H1 (cell line): Measurements from ENCODE around the gene KRT77. TPM values are rescaled to one million over a fixed set of nuclear protein-coding genes. Genes with fewer than 3 reads are reported as not detected.

Source experiments
- CTCF ChIA-PET: fragments of 300-600 bp; sonication (Branson Sonifier 250); formaldehyde crosslinking; loops from one replicate; lab custom pipeline; 2021; ENCODE audit not compliant: partially characterized antibody; lab: Charles Lee
- POLR2A ChIA-PET: fragments of 300-600 bp; sonication (Branson Sonifier 250); formaldehyde crosslinking; loops from one replicate; lab custom pipeline; 2021; ENCODE audit warnings: inconsistent platforms; ENCODE audit not compliant: partially characterized antibody; lab: Charles Lee
- DNase-seq, 2 experiments: peaks; one replicate each; pipeline versions ENCODE4 v3.0.0 to v3.0.0-alpha.2; 2010 to 2022; ENCODE audit warnings: low spot score in 2 of 2, low read depth in 1 of 2, mixed read lengths in 1 of 2
- FAIRE-seq: peaks from 2 replicates; lab custom pipeline; 2011; peaks lifted over from hg19 to GRCh38; lab: Jason Lieb, UNC
- H2AFZ ChIP-seq: 2 replicates; pipeline ENCODE4 v1.8.1; 2012; ENCODE audit warnings: low read length, inconsistent platforms
- H2AK5ac ChIP-seq: 2 replicates; pipeline ENCODE4 v1.6.1; 2013; ENCODE audit warnings: low read depth, low read length
- H2BK120ac ChIP-seq: replicated peaks from 2 replicates; pipeline ENCODE3; 2013; ENCODE audit warnings: low read depth, low read length, inconsistent platforms
- H2BK12ac ChIP-seq: 2 replicates; pipeline ENCODE4 v1.6.1; 2013; ENCODE audit warnings: low read depth, low read length
- H2BK15ac ChIP-seq: 2 replicates; pipeline ENCODE4 v1.6.1; 2013; ENCODE audit warnings: low read length
- H2BK20ac ChIP-seq: 2 replicates; pipeline ENCODE4 v1.6.1; 2013; ENCODE audit warnings: low read length
- H2BK5ac ChIP-seq: 2 replicates; pipeline ENCODE4 v1.6.1; 2013; ENCODE audit warnings: low read depth, low read length
- H3K14ac ChIP-seq: 2 replicates; pipeline ENCODE4 v1.6.1; 2013; ENCODE audit warnings: inconsistent platforms; ENCODE audit not compliant: insufficient read length
- H3K18ac ChIP-seq: 2 replicates; pipeline ENCODE4 v1.6.1; 2013; ENCODE audit warnings: low read length; ENCODE audit errors: extremely low read depth
- H3K23ac ChIP-seq: 2 replicates; pipeline ENCODE4 v1.6.1; 2013; ENCODE audit warnings: inconsistent platforms; ENCODE audit not compliant: insufficient read length
- H3K23me2 ChIP-seq: 2 replicates; pipeline ENCODE4 v1.6.1; 2013; ENCODE audit warnings: low read depth, low read length
- H3K27ac ChIP-seq: 2 replicates; pipeline ENCODE4 v1.6.1; 2011; ENCODE audit warnings: low read depth, low read length, inconsistent platforms
- H3K27me3 ChIP-seq, 4 experiments: replicated peaks in 1 of 4; 1 replicate in 1 of 4; 2 replicates in 3 of 4; pipeline versions ENCODE4 v1.6.1 to v1.8.1; 2011 to 2013; ENCODE audit warnings: low read length in 3 of 4, mild to moderate bottlenecking in 3 of 4, inconsistent platforms in 2 of 4, mixed read lengths in 2 of 4, moderate library complexity in 1 of 4; ENCODE audit not compliant: control insufficient read depth in 3 of 4, insufficient read depth in 3 of 4; ENCODE audit errors: extremely low read depth in 1 of 4
- H3K36me3 ChIP-seq, 4 experiments: 2 replicates each; pipeline versions ENCODE4 v1.6.1 to v1.8.1; 2011 to 2013; ENCODE audit warnings: mild to moderate bottlenecking in 4 of 4, low read length in 3 of 4, moderate library complexity in 2 of 4, control low read depth in 1 of 4, inconsistent platforms in 1 of 4; ENCODE audit not compliant: insufficient read depth in 4 of 4, control insufficient read depth in 2 of 4
- H3K4ac ChIP-seq: replicated peaks from 2 replicates; pipeline ENCODE3; 2013; ENCODE audit warnings: low read length, low read depth, mixed read lengths, inconsistent platforms; ENCODE audit not compliant: insufficient read length
- H3K4me1 ChIP-seq, 4 experiments: replicated peaks in 1 of 4; 1 replicate in 1 of 4; 2 replicates in 3 of 4; pipeline versions ENCODE4 v1.6.1 to v1.8.1; 2011 to 2013; ENCODE audit warnings: low read length in 3 of 4, inconsistent platforms in 2 of 4, mixed read lengths in 1 of 4; ENCODE audit not compliant: insufficient read depth in 4 of 4, control insufficient read depth in 3 of 4
- H3K4me2 ChIP-seq, 2 experiments: 2 replicates each; pipeline versions ENCODE4 v1.6.1 to v1.8.1; 2011 to 2013; ENCODE audit warnings: low read depth in 2 of 2, low read length in 2 of 2, control low read depth in 1 of 2, inconsistent platforms in 1 of 2, mild to moderate bottlenecking in 1 of 2; ENCODE audit not compliant: insufficient read depth in 1 of 2
- H3K4me3 ChIP-seq, 4 experiments: fragments of 200-600, 300-600 bp in 1 of 4; sonication (generic), shearing (Covaris generic), sonication (Bioruptor Twin) in 1 of 4; 2 replicates each; pipeline versions ENCODE4 v1.5.1 to v1.8.1; 2011 to 2016; ENCODE audit warnings: low read length in 4 of 4, low read depth in 3 of 4, control low read depth in 2 of 4, inconsistent platforms in 2 of 4, mild to moderate bottlenecking in 2 of 4, mixed read lengths in 1 of 4, moderate library complexity in 1 of 4; ENCODE audit not compliant: insufficient read depth in 2 of 4; ENCODE audit errors: extremely low read depth in 1 of 4
- H3K56ac ChIP-seq: replicated peaks from 2 replicates; pipeline ENCODE3; 2013; ENCODE audit warnings: low read depth, mild to moderate bottlenecking, mixed read lengths, low read length, inconsistent platforms; ENCODE audit not compliant: insufficient read length
- H3K79me1 ChIP-seq: 2 replicates; pipeline ENCODE4 v1.6.1; 2013; ENCODE audit warnings: low read depth, low read length, control low read depth
- H3K79me2 ChIP-seq, 2 experiments: 2 replicates each; pipeline versions ENCODE4 v1.6.1 to v1.8.1; 2012 to 2013; ENCODE audit warnings: low read length in 2 of 2, mild to moderate bottlenecking in 2 of 2, inconsistent platforms in 1 of 2; ENCODE audit not compliant: insufficient read depth in 2 of 2, control insufficient read depth in 1 of 2
- H3K9ac ChIP-seq, 4 experiments: replicated peaks in 1 of 4; 1 replicate in 1 of 4; 2 replicates in 3 of 4; pipeline versions ENCODE4 v1.6.1 to v1.8.1; 2011 to 2013; ENCODE audit warnings: low read depth in 3 of 4, low read length in 3 of 4, control low read depth in 2 of 4, mild to moderate bottlenecking in 2 of 4, moderate library complexity in 2 of 4, inconsistent platforms in 1 of 4; ENCODE audit errors: extremely low read depth in 1 of 4
- H3K9me3 ChIP-seq, 2 experiments: 2 replicates each; pipeline versions ENCODE4 v1.6.1 to v1.8.1; 2012 to 2013; ENCODE audit warnings: mild to moderate bottlenecking in 2 of 2, moderate library complexity in 2 of 2, control low read depth in 1 of 2, inconsistent platforms in 1 of 2, low read depth in 1 of 2, low read length in 1 of 2, mixed read lengths in 1 of 2; ENCODE audit not compliant: insufficient read depth in 2 of 2
- H4K20me1 ChIP-seq, 2 experiments: replicated peaks in 1 of 2; 2 replicates each; pipeline versions ENCODE3 to v1.8.1; 2011 to 2013; ENCODE audit warnings: inconsistent platforms in 2 of 2, low read length in 2 of 2, mild to moderate bottlenecking in 1 of 2; ENCODE audit not compliant: insufficient read depth in 2 of 2, control insufficient read depth in 1 of 2
- H4K5ac ChIP-seq: 2 replicates; pipeline ENCODE4 v1.6.1; 2013; ENCODE audit warnings: low read length, low read depth, mixed read lengths, inconsistent platforms; ENCODE audit not compliant: insufficient read length
- H4K8ac ChIP-seq: 2 replicates; pipeline ENCODE4 v1.8.0; 2013; ENCODE audit warnings: mild to moderate bottlenecking, moderate library complexity, low read length, inconsistent platforms; ENCODE audit not compliant: insufficient read depth; ENCODE audit errors: extremely low read depth
- H4K91ac ChIP-seq: replicated peaks from 2 replicates; pipeline ENCODE3; 2013; ENCODE audit warnings: low read length, mixed read lengths, inconsistent platforms; ENCODE audit not compliant: insufficient read length
- CBX8 ChIP-seq: fragments of 300-800, 300-1000 bp; sonication (generic); IDR thresholded peaks from 2 replicates; pipeline ENCODE4 v1.7.1; 2016; ENCODE audit warnings: low read depth, low read length, borderline replicate concordance
- CHD2 ChIP-seq: IDR thresholded peaks from 2 replicates; pipeline ENCODE4 v1.6.1; 2012; ENCODE audit warnings: low read length, improper control_type of control experiment
- CTCF ChIP-seq, 3 experiments: IDR thresholded peaks; 1 replicate in 2 of 3; 2 replicates in 1 of 3; pipeline versions ENCODE4 v1.5.1 to v1.6.1; 2011; ENCODE audit warnings: low read length in 3 of 3, mild to moderate bottlenecking in 3 of 3, inconsistent platforms in 2 of 3, low read depth in 1 of 3, moderate library complexity in 1 of 3; ENCODE audit not compliant: insufficient read depth in 1 of 3; ENCODE audit errors: control extremely low read depth in 1 of 3
- EGR1 ChIP-seq: IDR thresholded peaks from 2 replicates; pipeline ENCODE4 v1.6.1; 2011; ENCODE audit warnings: low read depth, low read length, borderline replicate concordance
- HDAC6 ChIP-seq: IDR thresholded peaks from one replicate; pipeline ENCODE4 v1.7.1; 2012; ENCODE audit warnings: low read depth, mild to moderate bottlenecking, inconsistent platforms, low read length, moderate library complexity
- KDM5A ChIP-seq: fragments of 200-600 bp; IDR thresholded peaks from 2 replicates; pipeline ENCODE4 v1.7.1; 2012; ENCODE audit warnings: mild to moderate bottlenecking, low read length, inconsistent platforms, mixed read lengths
- RFX5 ChIP-seq: IDR thresholded peaks from 2 replicates; pipeline ENCODE4 v1.6.1; 2011; ENCODE audit warnings: low read depth, low read length, improper control_type of control experiment, borderline replicate concordance
- RNF2 ChIP-seq: fragments of 200-900, 300-1000 bp; sonication (generic); IDR thresholded peaks from 2 replicates; pipeline ENCODE4 v1.7.1; 2016; ENCODE audit warnings: borderline replicate concordance, low read depth, mild to moderate bottlenecking, antibody characterized with exemption, low read length; ENCODE audit not compliant: poor library complexity, severe bottlenecking; ENCODE audit errors: missing control alignments
- SIX5 ChIP-seq: IDR thresholded peaks from 2 replicates; pipeline ENCODE4 v1.6.1; 2011; ENCODE audit warnings: mild to moderate bottlenecking, low read depth, low read length
- YY1 ChIP-seq: IDR thresholded peaks from 2 replicates; pipeline ENCODE4 v1.6.1; 2011; ENCODE audit warnings: low read depth, mild to moderate bottlenecking, low read length
- WGBS, 2 experiments: shearing (Covaris generic) in 1 of 2; methylation state at CpG; one replicate each; pipeline versions ENCODE4 v1.1.6 to v1.1.7; 2013 to 2015; ENCODE audit warnings: low lambda C conversion rate in 2 of 2, mixed read lengths in 2 of 2, inconsistent platforms in 1 of 2, low coverage in 1 of 2, missing lambda C conversion rate in 1 of 2; ENCODE audit not compliant: insufficient replicate concordance in 2 of 2, insufficient coverage in 1 of 2, insufficient read length in 1 of 2; ENCODE audit errors: extremely low coverage in 1 of 2, missing lambda C conversion rate in 1 of 2; 5-methylcytosine and 5-hydroxymethylcytosine counted together
- polyA plus RNA-seq, 7 experiments: library from polyadenylated mRNA; depleted of rRNA in 3 of 7; stranded (reverse) in 5 of 7; unstranded in 2 of 7; fragments of >200 nt in 5 of 7; fragments of 200-250 nt in 2 of 7; gene quantifications; 1 replicate in 5 of 7; 2 replicates in 1 of 7; 4 replicates in 1 of 7; pipeline versions ENCODE4 v1.2.1 to v1.2.3, GENCODE V29; 2011 to 2013; ENCODE audit warnings: missing spikeins in 2 of 7, mixed read lengths in 2 of 7
- total RNA-seq: library from RNA; stranded (reverse); fragmentation: NEBNext Ultra II Directional; extraction: Animal tissue kit (Norgen Biotek cat#: 25700); gene quantifications from 2 replicates; pipeline ENCODE4 v1.2.1, GENCODE V29; 2021

KRT77 gene
- total and polyA plus RNA-seq, 2 of the 8 experiments (the other 6 are each of a cell fraction or from before 2014, with no cell fraction given): 0.02 TPM; not detected in 1

GRCh38 chr12:52721838-52722470, 18.6 kb upstream of the KRT77 start:
- no peak overlapping the region for H3K4me2 ChIP-seq
- H3K14ac ChIP-seq: no peak overlapping the region
- FAIRE-seq (no peak), DNase-seq (no peak)
- no peak overlapping the region for H2BK20ac ChIP-seq
- no peak overlapping the region for H3K4me3 ChIP-seq
- H4K20me1 ChIP-seq: no peaks in the 10 kb centered on the region
- no peak overlapping the region for H2BK15ac ChIP-seq
- H2BK120ac ChIP-seq: no peak overlapping the region
- H3K4me1 ChIP-seq: no peaks in the 10 kb centered on the region
- no peak overlapping the region for H2BK5ac ChIP-seq
- POLR2A ChIA-PET: interaction anchor here (0.6 kb wide), 1 partner anchor 247 kb away, joined by 3 read pairs; no protein-coding TSS in a partner anchor
- H3K27ac ChIP-seq: no peak overlapping the region
- H3K9ac ChIP-seq: no peak overlapping the region
- H4K8ac ChIP-seq: no peak overlapping the region; the same call in 1 of the 2 replicates
- WGBS, 2 experiments: 51% methylated on average over 3 of the region's 3 CpGs; no CpG with 5 or more reads in 1 of the 2 experiments
- H4K91ac ChIP-seq: no peak overlapping the region
- no peak overlapping the region for H3K23ac ChIP-seq
- H3K56ac ChIP-seq: no peak overlapping the region
- no peak overlapping the region for H2AFZ ChIP-seq
- H4K5ac ChIP-seq: no peak overlapping the region
- no peak overlapping the region for H2BK12ac ChIP-seq
- no peaks in the 10 kb centered on the region for H3K36me3 ChIP-seq
- CTCF ChIA-PET: interaction anchor here (1.3 kb wide), 1 partner anchor 30 kb away, joined by 4 read pairs; no protein-coding TSS in a partner anchor
- H3K23me2 ChIP-seq: no peaks in the 10 kb centered on the region
- H2AK5ac ChIP-seq: no peak overlapping the region
- H3K18ac ChIP-seq: no peak overlapping the region
- no peaks in the 10 kb centered on the region for H3K79me2 ChIP-seq
- no peaks in the 10 kb centered on the region for H3K9me3 ChIP-seq
- H3K27me3 ChIP-seq: peaks cover 0 to 2% (median 0%) of the 10 kb centered on the region in 4 experiments; a peak in 3 of 7 replicates
- H3K4ac ChIP-seq: no peak overlapping the region
- no peaks in the 10 kb centered on the region for H3K79me1 ChIP-seq
- TF ChIP-seq CBX8 (no peak), HDAC6 (no peak), CTCF (IDR thresholded peaks at IDR 0.05; ENCODE audit: control extremely low read depth in 1 of 3, insufficient read depth in 1 of 3, low read depth in 1 of 3, low read length in 3 of 3) (no peak), YY1 (no peak), CHD2 (no peak), RFX5 (no peak), KDM5A (no peak), RNF2 (no peak), SIX5 (no peak), EGR1 (no peak)
